ENCODE data around the gene PHYHD1. TPM values are rescaled to one million over a fixed set of nuclear protein-coding genes. Genes with fewer than 3 reads are reported as not detected.
A peak's percentile ranks its signal among the peaks of the same experiment; 100 is the strongest.

The PHYHD1 gene
- total and polyA plus RNA-seq, 2 experiments from 2014 or later = 20.3 to 25.7 TPM

DNA sequence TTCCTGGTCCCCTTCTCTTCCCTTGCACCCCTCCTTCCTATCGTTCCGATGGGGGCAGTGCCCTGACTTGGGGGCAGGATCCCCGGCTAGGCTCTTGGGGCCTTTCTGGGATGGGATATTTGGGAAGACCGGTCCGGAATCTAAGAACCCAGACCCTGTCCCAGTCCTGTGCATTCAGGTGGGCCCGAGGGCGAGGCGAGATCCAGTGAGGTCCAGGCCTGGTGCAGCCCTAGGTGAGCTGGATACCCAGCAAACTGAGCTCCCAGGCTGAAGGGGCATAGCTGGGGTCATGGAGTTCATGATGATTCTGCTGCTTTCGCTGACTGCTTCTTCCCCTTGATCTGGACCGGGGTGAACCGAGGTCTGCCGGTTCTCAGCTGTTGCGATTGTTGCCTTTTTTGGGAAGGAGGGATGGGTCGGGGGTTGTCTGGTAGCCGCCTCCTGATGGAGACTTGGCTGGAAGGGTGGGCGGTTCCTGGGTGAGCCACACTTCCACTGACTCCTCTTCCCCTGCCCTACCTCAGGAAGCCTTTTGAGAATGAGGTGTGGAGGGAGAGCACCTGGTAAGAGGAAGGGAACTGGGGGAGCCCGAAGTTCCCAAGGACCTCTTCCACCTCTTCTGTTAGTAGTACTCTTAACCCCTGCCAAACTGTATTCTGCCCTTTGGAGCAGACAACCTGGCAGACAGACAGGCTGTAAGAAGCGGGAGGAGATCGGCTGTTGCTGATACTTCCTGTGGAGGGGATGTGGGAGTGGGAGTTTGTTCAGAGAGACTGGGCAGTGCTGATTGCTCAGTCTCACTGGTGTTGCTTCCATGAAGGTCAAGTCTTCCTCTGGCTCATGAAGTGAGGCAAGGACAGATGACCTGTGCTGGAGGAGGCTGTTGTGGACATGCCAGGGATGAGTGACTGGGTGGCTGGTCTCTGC, 37.8 kb upstream of the PHYHD1 start:
- WGBS (ENCODE audit: low lambda C conversion rate, missing lambda C conversion rate) = 2% methylated on average over 19 of the region's 19 CpGs
- Histone ChIP-seq H4K20me1 (ENCODE audit: insufficient read depth, poor library complexity, severe bottlenecking) (peaks cover 5% of the 10 kb centered on the region), H3K36me3 (replicated peaks; ENCODE audit: insufficient read depth, low read depth) (no peaks in the 10 kb centered on the region), H3K9me2 (replicated peaks; ENCODE audit: insufficient read depth) (no peaks in the 10 kb centered on the region), H3K9me3 (ENCODE audit: low read depth) (no peaks in the 10 kb centered on the region), H2AFZ (peak overlapping the region; percentile 87), H3K4me2 (peak overlapping the region; percentile 97), H3K27me3 (no peaks in the 10 kb centered on the region), H3K4me3 (peak overlapping the region; percentile 69), H3K4me1 (ENCODE audit: insufficient read depth) (peaks cover 5% of the 10 kb centered on the region), H3K79me2 (peaks cover 58% of the 10 kb centered on the region), H3K27ac (peak overlapping the region; percentile 92)
- DNase-seq (ENCODE audit: low spot score) = no peak
- no peak for TF ChIP-seq EZH2 (IDR thresholded peaks at IDR 0.05; ENCODE audit: borderline replicate concordance)
- TF ChIP-seq, protein P1, sequence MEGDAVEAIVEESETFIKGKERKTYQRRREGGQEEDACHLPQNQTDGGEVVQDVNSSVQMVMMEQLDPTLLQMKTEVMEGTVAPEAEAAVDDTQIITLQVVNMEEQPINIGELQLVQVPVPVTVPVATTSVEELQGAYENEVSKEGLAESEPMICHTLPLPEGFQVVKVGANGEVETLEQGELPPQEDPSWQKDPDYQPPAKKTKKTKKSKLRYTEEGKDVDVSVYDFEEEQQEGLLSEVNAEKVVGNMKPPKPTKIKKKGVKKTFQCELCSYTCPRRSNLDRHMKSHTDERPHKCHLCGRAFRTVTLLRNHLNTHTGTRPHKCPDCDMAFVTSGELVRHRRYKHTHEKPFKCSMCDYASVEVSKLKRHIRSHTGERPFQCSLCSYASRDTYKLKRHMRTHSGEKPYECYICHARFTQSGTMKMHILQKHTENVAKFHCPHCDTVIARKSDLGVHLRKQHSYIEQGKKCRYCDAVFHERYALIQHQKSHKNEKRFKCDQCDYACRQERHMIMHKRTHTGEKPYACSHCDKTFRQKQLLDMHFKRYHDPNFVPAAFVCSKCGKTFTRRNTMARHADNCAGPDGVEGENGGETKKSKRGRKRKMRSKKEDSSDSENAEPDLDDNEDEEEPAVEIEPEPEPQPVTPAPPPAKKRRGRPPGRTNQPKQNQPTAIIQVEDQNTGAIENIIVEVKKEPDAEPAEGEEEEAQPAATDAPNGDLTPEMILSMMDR (IDR thresholded peaks at IDR 0.05; ENCODE audit: poor library complexity) = no peak
- no peak for TF ChIP-seq EZH2phosphoT487 (IDR thresholded peaks at IDR 0.05; ENCODE audit: low read depth, severe bottlenecking, unreplicated experiment)

DNA sequence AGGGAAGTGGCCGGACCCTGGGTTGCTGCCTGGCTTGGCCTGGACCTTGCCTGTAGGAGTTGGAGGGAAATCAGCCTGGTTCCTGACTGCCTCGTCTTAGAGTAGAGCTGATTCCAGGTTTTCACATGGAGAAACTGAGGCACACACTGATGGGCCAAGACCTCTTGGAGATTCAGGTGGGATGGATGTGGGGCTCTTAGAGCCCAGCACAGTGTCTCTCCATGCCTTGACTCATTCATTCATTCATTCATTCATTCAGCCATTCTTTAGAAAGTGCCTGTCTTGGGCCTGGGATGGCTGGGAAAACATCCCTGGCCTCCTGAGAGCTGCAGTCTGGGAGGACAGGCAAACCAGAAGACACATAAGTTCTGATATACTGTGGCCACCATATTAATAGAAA, 36.6 kb upstream of the PHYHD1 start:
- Histone ChIP-seq H3K27me3 (no peaks in the 10 kb centered on the region), H3K9me3 (ENCODE audit: low read depth) (no peaks in the 10 kb centered on the region), H3K9me2 (replicated peaks; ENCODE audit: insufficient read depth) (no peaks in the 10 kb centered on the region), H3K4me2 (peak overlapping the region; percentile 97), H4K20me1 (ENCODE audit: insufficient read depth, poor library complexity, severe bottlenecking) (peaks cover 5% of the 10 kb centered on the region), H3K27ac (no peak overlapping the region), H3K79me2 (peaks cover 71% of the 10 kb centered on the region), H3K36me3 (replicated peaks; ENCODE audit: insufficient read depth, low read depth) (no peaks in the 10 kb centered on the region), H2AFZ (no peak overlapping the region), H3K4me1 (ENCODE audit: insufficient read depth) (peaks cover 5% of the 10 kb centered on the region), H3K4me3 (no peak overlapping the region)
- no peak for DNase-seq (ENCODE audit: low spot score)
- WGBS (ENCODE audit: low lambda C conversion rate, missing lambda C conversion rate) = 95% methylated on average over 2 of the region's 2 CpGs
- TF ChIP-seq EZH2 (IDR thresholded peaks at IDR 0.05; ENCODE audit: borderline replicate concordance) (no peak), EZH2phosphoT487 (IDR thresholded peaks at IDR 0.05; ENCODE audit: low read depth, severe bottlenecking, unreplicated experiment) (no peak)
- TF ChIP-seq, protein P1 (IDR thresholded peaks at IDR 0.05; ENCODE audit: poor library complexity) = no peak

DNA sequence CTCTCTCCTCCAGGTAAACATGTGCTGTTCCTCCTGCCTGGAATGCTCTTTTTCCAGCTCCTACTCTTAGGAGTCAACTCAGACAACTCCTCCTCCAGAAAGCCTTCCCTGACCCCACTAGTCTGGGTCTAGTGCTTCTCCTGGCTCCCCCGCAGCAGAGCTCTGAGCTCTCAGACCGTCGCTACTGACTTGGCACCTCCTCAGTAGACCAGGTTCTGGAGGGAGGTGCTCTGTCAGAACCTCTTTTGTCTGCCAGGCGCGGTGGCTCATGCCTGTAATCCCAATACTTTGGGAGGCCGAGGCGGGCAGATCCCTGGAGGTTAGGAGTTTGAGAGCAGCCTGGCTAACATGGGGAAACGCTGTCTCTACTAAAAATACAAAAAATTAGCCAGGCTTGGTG, 35.4 kb upstream of the PHYHD1 start:
- H3K27ac ChIP-seq = peak overlapping the region; percentile 40
- peaks cover 71% of the 10 kb centered on the region for H3K79me2 ChIP-seq
- H3K9me3 ChIP-seq (ENCODE audit: low read depth) = no peaks in the 10 kb centered on the region
- no peak overlapping the region for H2AFZ ChIP-seq
- no peaks in the 10 kb centered on the region for H3K9me2 ChIP-seq (replicated peaks; ENCODE audit: insufficient read depth)
- peaks cover 5% of the 10 kb centered on the region for H3K4me1 ChIP-seq (ENCODE audit: insufficient read depth)
- no peak for DNase-seq (ENCODE audit: low spot score)
- WGBS (ENCODE audit: low lambda C conversion rate, missing lambda C conversion rate) = 89% methylated on average over 8 of the region's 8 CpGs
- H3K4me2 ChIP-seq = no peak overlapping the region
- peaks cover 5% of the 10 kb centered on the region for H4K20me1 ChIP-seq (ENCODE audit: insufficient read depth, poor library complexity, severe bottlenecking)
- no peak overlapping the region for H3K4me3 ChIP-seq
- H3K36me3 ChIP-seq (replicated peaks; ENCODE audit: insufficient read depth, low read depth) = no peaks in the 10 kb centered on the region
- H3K27me3 ChIP-seq = no peaks in the 10 kb centered on the region
- TF ChIP-seq, protein P1 (IDR thresholded peaks at IDR 0.05; ENCODE audit: poor library complexity) = no peak
- TF ChIP-seq EZH2 (IDR thresholded peaks at IDR 0.05; ENCODE audit: borderline replicate concordance) (no peak), EZH2phosphoT487 (IDR thresholded peaks at IDR 0.05; ENCODE audit: low read depth, severe bottlenecking, unreplicated experiment) (no peak)

All from hepatocyte (in vitro differentiated cells).